Urothelium cell line (cell line): Measurements from ENCODE around the gene APBB1IP.

Experiments used
- DNase-seq: peaks from one replicate; pipeline ENCODE4 v3.0.0; 2011; ENCODE audit warnings: low spot score, mixed read lengths
- FAIRE-seq: peaks from 2 replicates; lab custom pipeline; 2011; peaks lifted over from hg19 to GRCh38; lab: Jason Lieb, UNC

Gene APBB1IP

GRCh38 chr10:26505491-26505890, 67.3 kb downstream of the APBB1IP start:
- FAIRE-seq = no peak
- no peak for DNase-seq

- DNase-seq = no peak
- no peak for FAIRE-seq
Observed at GRCh38 chr10:26506736-26507135, 68.6 kb downstream of the APBB1IP start.

GRCh38 chr10:26507441-26507840, 69.3 kb downstream of the APBB1IP start:
- DNase-seq = no peak
- no peak for FAIRE-seq

- no peak for FAIRE-seq
- no peak for DNase-seq
Observed at GRCh38 chr10:26508016-26508415, 69.9 kb downstream of the APBB1IP start.

GRCh38 chr10:26509307-26509706, 71.2 kb downstream of the APBB1IP start:
- DNase-seq = no peak
- no peak for FAIRE-seq

- FAIRE-seq (no peak), DNase-seq (no peak)
Observed at GRCh38 chr10:26513101-26513500, 75.0 kb downstream of the APBB1IP start.

GRCh38 chr10:26516540-26517101, 78.5 kb downstream of the APBB1IP start:
- no peak for FAIRE-seq
- peak; percentile 13 for DNase-seq

- FAIRE-seq = no peak
- no peak for DNase-seq
Observed at GRCh38 chr10:26517141-26517867, 79.2 kb downstream of the APBB1IP start.

- no peak for DNase-seq
- FAIRE-seq = no peak
Observed at GRCh38 chr10:26519803-26520202, 81.7 kb downstream of the APBB1IP start.

GRCh38 chr10:26520575-26520974, 82.4 kb downstream of the APBB1IP start:
- DNase-seq (no peak), FAIRE-seq (no peak)

GRCh38 chr10:26524161-26524896, 86.2 kb downstream of the APBB1IP start:
- FAIRE-seq (no peak), DNase-seq (no peak)

GRCh38 chr10:26525586-26525985, 87.4 kb downstream of the APBB1IP start:
- FAIRE-seq (no peak), DNase-seq (no peak)

- FAIRE-seq (no peak), DNase-seq (no peak)
Observed at GRCh38 chr10:26527018-26527417, 88.9 kb downstream of the APBB1IP start.

- DNase-seq (no peak), FAIRE-seq (no peak)
Observed at GRCh38 chr10:26528048-26528447, 89.9 kb downstream of the APBB1IP start.

- DNase-seq = no peak
- FAIRE-seq = no peak
Observed at GRCh38 chr10:26528715-26529393, 90.7 kb downstream of the APBB1IP start.

- DNase-seq = no peak
- FAIRE-seq = no peak
Observed at GRCh38 chr10:26534384-26534783, 96.2 kb downstream of the APBB1IP start.

GRCh38 chr10:26540601-26541000, 102.5 kb downstream of the APBB1IP start:
- FAIRE-seq = no peak
- no peak for DNase-seq

GRCh38 chr10:26543567-26544306, 105.6 kb downstream of the APBB1IP start:
- DNase-seq (no peak), FAIRE-seq (no peak)

GRCh38 chr10:26544932-26545331, 106.8 kb downstream of the APBB1IP start:
- no peak for DNase-seq

GRCh38 chr10:26550774-26551526, 112.8 kb downstream of the APBB1IP start:
- FAIRE-seq (no peak), DNase-seq (peak; percentile 25)

More at GRCh38 chr10:26544932-26545331, 106.8 kb downstream of the APBB1IP start:
- FAIRE-seq = no peak
